ENCODE results near the gene ZNF730.
"Not testable (repeated sequence)": the region's sequence is repeated elsewhere in the genome, so short reads cannot be mapped to it uniquely, and the experiment has no call there.

DNA sequence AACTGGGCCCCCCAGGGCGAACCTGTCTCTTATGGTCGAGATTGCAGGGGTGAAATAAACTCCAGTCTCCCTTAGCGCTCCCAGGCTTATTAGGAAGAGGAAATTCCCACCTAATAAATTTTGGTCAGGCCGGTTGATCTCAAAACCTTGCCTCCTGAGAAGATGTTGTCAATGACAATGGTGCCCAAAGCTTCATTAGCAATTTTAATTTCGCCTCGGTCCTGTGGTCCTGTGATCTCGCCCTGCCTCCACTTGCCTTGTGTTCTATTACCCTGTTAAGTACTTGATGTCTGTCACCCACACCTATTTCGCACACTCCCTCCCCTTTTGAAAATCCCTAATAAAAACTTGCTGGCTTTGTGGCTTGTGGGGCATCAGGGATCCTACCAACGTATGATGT is 51.5 kb downstream of the ZNF730 start:
- TF ChIP-seq CTCF (conservative IDR thresholded peaks at IDR 0.05; ENCODE audit: low read depth, low read length); EZH2phosphoT487 (IDR thresholded peaks at IDR 0.05; ENCODE audit: borderline replicate concordance, low read length); EZH2 (IDR thresholded peaks at IDR 0.05; ENCODE audit: low read length, unreplicated experiment): not testable (repeated sequence)

Data from PC-3 (cell line).